ENCODE data around the gene FIG4. TPM values are rescaled to one million over a fixed set of nuclear protein-coding genes. Genes with fewer than 3 reads are reported as not detected.

The FIG4 gene
- total and polyA plus RNA-seq, 2 of the 13 experiments (the other 11 are each of a cell fraction or from before 2014, with no cell fraction given) = 5.5 to 7.9 TPM

GRCh38 chr6:109874086-109874485, 183.0 kb downstream of the FIG4 start:
- in situ Hi-C loops (cut with HindIII; ENCODE audit: extremely low pct_ligation_motif_present, low pct_unique_long_range_greater_than_20kb) = no loop called here
- no peak overlapping the region for H2AFZ ChIP-seq (ENCODE audit: low read length)
- H3K4me2 ChIP-seq (ENCODE audit: low read depth, low read length) = no peak overlapping the region
- H3K27me3 ChIP-seq (ENCODE audit: control insufficient read depth in 1 of 2, insufficient read depth in 2 of 2, low read length in 2 of 2) = peaks cover 0 to 38% of the 10 kb centered on the region in 2 experiments; a peak in 3 of 5 replicates
- no peaks in the 10 kb centered on the region for H4K20me1 ChIP-seq (ENCODE audit: insufficient read depth, low read length)
- ChIA-PET POLR2A (no interaction called here), CTCF (ENCODE audit: low intra/inter-chr PET ratio, low total read pairs) (no interaction called here)
- no peak overlapping the region for H3K27ac ChIP-seq (ENCODE audit: extremely low read length, insufficient read depth, low read length)
- intact Hi-C loops (cut with micrococcal nuclease; ENCODE audit: unreplicated experiment) = no loop called here
- H3K9ac ChIP-seq (ENCODE audit: insufficient read depth, low read depth, low read length) = no peak overlapping the region
- no TSS peak for BruUV-seq (replicated peaks)
- no peak overlapping the region for H3K4me3 ChIP-seq (replicated peaks in 1 of 3; ENCODE audit: insufficient read depth in 1 of 3, low read depth in 2 of 3, low read length in 3 of 3)
- FAIRE-seq (no peak), DNase-seq (ENCODE audit: low spot score) (no peak), ATAC-seq (no peak)
- H3K79me2 ChIP-seq (ENCODE audit: insufficient read depth, low read length) = no peaks in the 10 kb centered on the region
- H3K9me3 ChIP-seq (ENCODE audit: low read length) = no peaks in the 10 kb centered on the region
- H3K36me3 ChIP-seq (replicated peaks in 1 of 2; ENCODE audit: control insufficient read depth in 1 of 2, insufficient read depth in 2 of 2, low read length in 2 of 2) = no peaks in the 10 kb centered on the region
- 4% methylated on average over 4 of the region's 4 CpGs for whole genome bisulfite sequencing (ENCODE audit: low lambda C conversion rate)
- no peaks in the 10 kb centered on the region for H3K4me1 ChIP-seq (ENCODE audit: insufficient read depth, low read length)
- TF ChIP-seq HNF1B (CRISPR knock-in tag; IDR thresholded peaks at IDR 0.05) = no peak
- no peak for TF ChIP-seq PCBP1 (IDR thresholded peaks at IDR 0.05; ENCODE audit: borderline replicate concordance, low read depth, low read length)
- TF ChIP-seq GATAD2A (CRISPR knock-in tag; IDR thresholded peaks at IDR 0.05) = no peak
- TF ChIP-seq, protein P1, sequence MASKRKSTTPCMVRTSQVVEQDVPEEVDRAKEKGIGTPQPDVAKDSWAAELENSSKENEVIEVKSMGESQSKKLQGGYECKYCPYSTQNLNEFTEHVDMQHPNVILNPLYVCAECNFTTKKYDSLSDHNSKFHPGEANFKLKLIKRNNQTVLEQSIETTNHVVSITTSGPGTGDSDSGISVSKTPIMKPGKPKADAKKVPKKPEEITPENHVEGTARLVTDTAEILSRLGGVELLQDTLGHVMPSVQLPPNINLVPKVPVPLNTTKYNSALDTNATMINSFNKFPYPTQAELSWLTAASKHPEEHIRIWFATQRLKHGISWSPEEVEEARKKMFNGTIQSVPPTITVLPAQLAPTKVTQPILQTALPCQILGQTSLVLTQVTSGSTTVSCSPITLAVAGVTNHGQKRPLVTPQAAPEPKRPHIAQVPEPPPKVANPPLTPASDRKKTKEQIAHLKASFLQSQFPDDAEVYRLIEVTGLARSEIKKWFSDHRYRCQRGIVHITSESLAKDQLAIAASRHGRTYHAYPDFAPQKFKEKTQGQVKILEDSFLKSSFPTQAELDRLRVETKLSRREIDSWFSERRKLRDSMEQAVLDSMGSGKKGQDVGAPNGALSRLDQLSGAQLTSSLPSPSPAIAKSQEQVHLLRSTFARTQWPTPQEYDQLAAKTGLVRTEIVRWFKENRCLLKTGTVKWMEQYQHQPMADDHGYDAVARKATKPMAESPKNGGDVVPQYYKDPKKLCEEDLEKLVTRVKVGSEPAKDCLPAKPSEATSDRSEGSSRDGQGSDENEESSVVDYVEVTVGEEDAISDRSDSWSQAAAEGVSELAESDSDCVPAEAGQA (IDR thresholded peaks at IDR 0.05; ENCODE audit: low read depth) = no peak
- TF ChIP-seq, protein P1 (CRISPR knock-in tag; IDR thresholded peaks at IDR 0.05; ENCODE audit: borderline replicate concordance) = no peak
- no peak for TF ChIP-seq RFXANK (CRISPR knock-in tag; IDR thresholded peaks at IDR 0.05)
- TF ChIP-seq NR2F6 (IDR thresholded peaks at IDR 0.05) = no peak
- no peak for TF ChIP-seq NR2F6 (CRISPR knock-in tag; IDR thresholded peaks at IDR 0.05)
- no peak for TF ChIP-seq PPARG (CRISPR knock-in tag; conservative IDR thresholded peaks at IDR 0.05)
- TF ChIP-seq KDM6A (CRISPR knock-in tag; IDR thresholded peaks at IDR 0.05; ENCODE audit: low read depth) = no peak
- TF ChIP-seq ZFP37 (CRISPR knock-in tag; IDR thresholded peaks at IDR 0.05; ENCODE audit: borderline replicate concordance) = no peak
- no peak for TF ChIP-seq PLSCR1 (CRISPR knock-in tag; IDR thresholded peaks at IDR 0.05; ENCODE audit: borderline replicate concordance)
- TF ChIP-seq MEIS1 (CRISPR knock-in tag; IDR thresholded peaks at IDR 0.05; ENCODE audit: borderline replicate concordance) = no peak
- TF ChIP-seq ZSCAN31 (CRISPR knock-in tag; IDR thresholded peaks at IDR 0.05; ENCODE audit: low read depth) = no peak
- TF ChIP-seq, protein P2, sequence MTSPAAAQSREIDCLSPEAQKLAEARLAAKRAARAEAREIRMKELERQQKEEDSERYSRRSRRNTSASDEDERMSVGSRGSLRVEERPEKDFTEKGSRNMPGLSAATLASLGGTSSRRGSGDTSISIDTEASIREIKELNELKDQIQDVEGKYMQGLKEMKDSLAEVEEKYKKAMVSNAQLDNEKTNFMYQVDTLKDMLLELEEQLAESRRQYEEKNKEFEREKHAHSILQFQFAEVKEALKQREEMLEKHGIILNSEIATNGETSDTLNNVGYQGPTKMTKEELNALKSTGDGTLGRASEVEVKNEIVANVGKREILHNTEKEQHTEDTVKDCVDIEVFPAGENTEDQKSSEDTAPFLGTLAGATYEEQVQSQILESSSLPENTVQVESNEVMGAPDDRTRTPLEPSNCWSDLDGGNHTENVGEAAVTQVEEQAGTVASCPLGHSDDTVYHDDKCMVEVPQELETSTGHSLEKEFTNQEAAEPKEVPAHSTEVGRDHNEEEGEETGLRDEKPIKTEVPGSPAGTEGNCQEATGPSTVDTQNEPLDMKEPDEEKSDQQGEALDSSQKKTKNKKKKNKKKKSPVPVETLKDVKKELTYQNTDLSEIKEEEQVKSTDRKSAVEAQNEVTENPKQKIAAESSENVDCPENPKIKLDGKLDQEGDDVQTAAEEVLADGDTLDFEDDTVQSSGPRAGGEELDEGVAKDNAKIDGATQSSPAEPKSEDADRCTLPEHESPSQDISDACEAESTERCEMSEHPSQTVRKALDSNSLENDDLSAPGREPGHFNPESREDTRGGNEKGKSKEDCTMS (CRISPR knock-in tag; conservative IDR thresholded peaks at IDR 0.05) = no peak
- TF ChIP-seq NCOR1 (IDR thresholded peaks at IDR 0.05; ENCODE audit: borderline replicate concordance, low read length) = no peak
- no peak for TF ChIP-seq ZNF124 (CRISPR knock-in tag; IDR thresholded peaks at IDR 0.05)

Measured in HepG2 (cell line).